Mesendoderm (in vitro differentiated cells): ENCODE data around the gene CFAP221.

Experiments
- DNase-seq: peaks from one replicate; pipeline ENCODE4 v3.0.0; 2013
- H2AK5ac ChIP-seq: 2 replicates; pipeline ENCODE4 v1.6.1; 2013; ENCODE audit warnings: low read length, inconsistent platforms
- H2BK120ac ChIP-seq: 2 replicates; pipeline ENCODE4 v1.6.1; 2013; ENCODE audit warnings: low read depth, mild to moderate bottlenecking, low read length, moderate library complexity, mixed read lengths
- H2BK15ac ChIP-seq: replicated peaks from 2 replicates; pipeline ENCODE4 v1.6.1; 2013; ENCODE audit warnings: low read depth, mild to moderate bottlenecking, moderate library complexity
- H2BK5ac ChIP-seq: 2 replicates; pipeline ENCODE4 v1.6.1; 2013; ENCODE audit warnings: low read length, inconsistent platforms
- H3K18ac ChIP-seq: 2 replicates; pipeline ENCODE4 v1.6.1; 2013; ENCODE audit warnings: mild to moderate bottlenecking, low read length, mixed read lengths
- H3K23ac ChIP-seq: one replicate; pipeline ENCODE4 v1.6.1; 2013; ENCODE audit warnings: low read length
- H3K27ac ChIP-seq: 2 replicates; pipeline ENCODE4 v1.5.1; 2013; ENCODE audit warnings: low read depth, mild to moderate bottlenecking, inconsistent platforms, low read length, moderate library complexity
- H3K27me3 ChIP-seq: 2 replicates; pipeline ENCODE4 v1.6.1; 2013; ENCODE audit warnings: low read length, control low read depth, mild to moderate bottlenecking, inconsistent platforms; ENCODE audit not compliant: insufficient read depth, poor library complexity
- H3K36me3 ChIP-seq: 2 replicates; pipeline ENCODE4 v1.6.1; 2013; ENCODE audit warnings: low read length, inconsistent platforms; ENCODE audit not compliant: control insufficient read depth, insufficient read depth
- H3K4ac ChIP-seq: one replicate; pipeline ENCODE4 v1.6.1; 2013; ENCODE audit warnings: low read depth, mild to moderate bottlenecking, low read length, moderate library complexity
- H3K4me1 ChIP-seq: 2 replicates; pipeline ENCODE4 v1.6.1; 2013; ENCODE audit warnings: low read depth, low read length, inconsistent platforms; ENCODE audit not compliant: control insufficient read depth
- H3K4me2 ChIP-seq: 2 replicates; pipeline ENCODE4 v1.6.1; 2013; ENCODE audit warnings: low read length
- H3K4me3 ChIP-seq: 2 replicates; pipeline ENCODE4 v1.5.1; 2013; ENCODE audit warnings: mild to moderate bottlenecking, low read length
- H3K56ac ChIP-seq: one replicate; pipeline ENCODE4 v1.6.1; 2013; ENCODE audit warnings: low read length
- H3K79me1 ChIP-seq: 2 replicates; pipeline ENCODE4 v1.6.1; 2013; ENCODE audit warnings: low read length, inconsistent platforms
- H3K79me2 ChIP-seq: 2 replicates; pipeline ENCODE4 v1.6.1; 2013; ENCODE audit warnings: mild to moderate bottlenecking, low read length; ENCODE audit not compliant: control insufficient read depth, insufficient read depth
- H3K9ac ChIP-seq: 2 replicates; pipeline ENCODE4 v1.6.1; 2013; ENCODE audit warnings: low read length, inconsistent platforms
- H4K5ac ChIP-seq: one replicate; pipeline ENCODE4 v1.6.1; 2013; ENCODE audit warnings: low read length
- H4K8ac ChIP-seq: one replicate; pipeline ENCODE4 v1.6.1; 2013; ENCODE audit warnings: low read depth, mild to moderate bottlenecking, control low read depth, low read length, moderate library complexity
- WGBS: extraction: QIAGEN DNeasy Blood & Tissue Kit; methylation state at CpG from one replicate; pipeline ENCODE4 v1.1.7; 2013; ENCODE audit warnings: low lambda C conversion rate, missing lambda C conversion rate; ENCODE audit not compliant: insufficient coverage; ENCODE audit errors: extremely low coverage; 5-methylcytosine and 5-hydroxymethylcytosine counted together

The CFAP221 gene

GRCh38 chr2:119579424-119580295 is 35.4 kb downstream of the CFAP221 start:
- Histone ChIP-seq H2BK15ac (no peak overlapping the region), H3K18ac (no peak overlapping the region), H2BK120ac (no peak overlapping the region), H4K8ac (no peak overlapping the region), H3K27me3 (no peaks in the 10 kb centered on the region), H3K4me1 (no peaks in the 10 kb centered on the region), H3K56ac (no peak overlapping the region), H3K23ac (no peak overlapping the region), H3K9ac (no peak overlapping the region), H3K36me3 (no peaks in the 10 kb centered on the region), H2BK5ac (no peak overlapping the region), H3K4me3 (no peak overlapping the region), H3K27ac (no peak overlapping the region), H3K79me1 (no peaks in the 10 kb centered on the region), H3K79me2 (no peaks in the 10 kb centered on the region), H3K4ac (no peak overlapping the region), H2AK5ac (no peak overlapping the region), H4K5ac (no peak overlapping the region), H3K4me2 (no peak overlapping the region)
- WGBS, result no CpG with 5 or more reads among the region's 7 CpGs
- no peak for DNase-seq

GRCh38 chr2:119580550-119581072 is 36.4 kb downstream of the CFAP221 start:
- Histone ChIP-seq H3K4me1 (no peaks in the 10 kb centered on the region), H2BK120ac (no peak overlapping the region), H3K4ac (no peak overlapping the region), H3K79me1 (no peaks in the 10 kb centered on the region), H3K36me3 (no peaks in the 10 kb centered on the region), H2BK15ac (no peak overlapping the region), H2AK5ac (no peak overlapping the region), H3K18ac (no peak overlapping the region), H3K4me3 (no peak overlapping the region), H2BK5ac (no peak overlapping the region), H3K27ac (no peak overlapping the region), H4K5ac (no peak overlapping the region), H3K56ac (no peak overlapping the region), H3K79me2 (no peaks in the 10 kb centered on the region), H3K9ac (no peak overlapping the region), H4K8ac (no peak overlapping the region), H3K23ac (no peak overlapping the region), H3K27me3 (no peaks in the 10 kb centered on the region), H3K4me2 (no peak overlapping the region)
- no peak for DNase-seq
- WGBS, result no CpG with 5 or more reads among the region's 4 CpGs

- no peaks in the 10 kb centered on the region for H3K79me2 ChIP-seq
- no peaks in the 10 kb centered on the region for H3K4me1 ChIP-seq
- DNase-seq, result no peak
- no peak overlapping the region for H3K9ac ChIP-seq
- no peaks in the 10 kb centered on the region for H3K79me1 ChIP-seq
- H3K36me3 ChIP-seq, result no peaks in the 10 kb centered on the region
- no peak overlapping the region for H4K8ac ChIP-seq
- no peak overlapping the region for H3K18ac ChIP-seq
- H4K5ac ChIP-seq, result no peak overlapping the region
- H3K4ac ChIP-seq, result no peak overlapping the region
- no peak overlapping the region for H3K27ac ChIP-seq
- H3K4me3 ChIP-seq, result no peak overlapping the region
- no peaks in the 10 kb centered on the region for H3K27me3 ChIP-seq
- no peak overlapping the region for H2BK15ac ChIP-seq
- H3K56ac ChIP-seq, result no peak overlapping the region
- no peak overlapping the region for H3K4me2 ChIP-seq
- no peak overlapping the region for H3K23ac ChIP-seq
- no peak overlapping the region for H2BK5ac ChIP-seq
- no peak overlapping the region for H2AK5ac ChIP-seq
- no peak overlapping the region for H2BK120ac ChIP-seq
These were observed 39.0 kb downstream of the CFAP221 start for GRCh38 chr2:119583291-119583690.

GRCh38 chr2:119584469-119584868 is 40.2 kb downstream of the CFAP221 start:
- Histone ChIP-seq H3K4me2 (no peak overlapping the region), H3K27me3 (no peaks in the 10 kb centered on the region), H3K79me1 (no peaks in the 10 kb centered on the region), H3K36me3 (no peaks in the 10 kb centered on the region), H3K23ac (no peak overlapping the region), H2BK15ac (no peak overlapping the region), H3K4ac (no peak overlapping the region), H3K79me2 (no peaks in the 10 kb centered on the region), H2BK120ac (no peak overlapping the region), H3K4me1 (no peaks in the 10 kb centered on the region), H4K8ac (no peak overlapping the region), H3K27ac (no peak overlapping the region), H3K4me3 (no peak overlapping the region), H3K56ac (no peak overlapping the region), H3K9ac (no peak overlapping the region), H3K18ac (no peak overlapping the region), H4K5ac (no peak overlapping the region), H2BK5ac (no peak overlapping the region), H2AK5ac (no peak overlapping the region)
- DNase-seq, result no peak

- Histone ChIP-seq H3K4me1 (no peaks in the 10 kb centered on the region), H2BK5ac (no peak overlapping the region), H3K79me2 (no peaks in the 10 kb centered on the region), H3K27me3 (no peaks in the 10 kb centered on the region), H3K9ac (no peak overlapping the region), H3K18ac (no peak overlapping the region), H3K4me3 (no peak overlapping the region), H3K4me2 (no peak overlapping the region), H3K23ac (no peak overlapping the region), H2AK5ac (no peak overlapping the region), H2BK120ac (no peak overlapping the region), H3K56ac (no peak overlapping the region), H3K79me1 (no peaks in the 10 kb centered on the region), H3K36me3 (no peaks in the 10 kb centered on the region), H3K27ac (no peak overlapping the region), H2BK15ac (no peak overlapping the region), H4K8ac (no peak overlapping the region), H4K5ac (no peak overlapping the region), H3K4ac (no peak overlapping the region)
- peak; percentile 10 for DNase-seq
- no CpG with 5 or more reads among the region's 3 CpGs for WGBS
These were observed 41.8 kb downstream of the CFAP221 start for GRCh38 chr2:119586085-119586484.

GRCh38 chr2:119590873-119591272 is 46.6 kb downstream of the CFAP221 start:
- no CpG with 5 or more reads among the region's 3 CpGs for WGBS
- no peak overlapping the region for H2BK5ac ChIP-seq
- no peak for DNase-seq
- H3K23ac ChIP-seq, result no peak overlapping the region
- no peaks in the 10 kb centered on the region for H3K79me2 ChIP-seq
- no peak overlapping the region for H3K4ac ChIP-seq
- H3K79me1 ChIP-seq, result no peaks in the 10 kb centered on the region
- no peak overlapping the region for H3K56ac ChIP-seq
- no peaks in the 10 kb centered on the region for H3K36me3 ChIP-seq
- no peak overlapping the region for H3K4me2 ChIP-seq
- H2BK120ac ChIP-seq, result no peak overlapping the region
- no peak overlapping the region for H2AK5ac ChIP-seq
- H3K9ac ChIP-seq, result no peak overlapping the region
- no peak overlapping the region for H3K18ac ChIP-seq
- no peak overlapping the region for H4K8ac ChIP-seq
- no peak overlapping the region for H4K5ac ChIP-seq
- H3K27me3 ChIP-seq, result no peaks in the 10 kb centered on the region
- no peaks in the 10 kb centered on the region for H3K4me1 ChIP-seq
- H2BK15ac ChIP-seq, result no peak overlapping the region
- no peak overlapping the region for H3K27ac ChIP-seq
- H3K4me3 ChIP-seq, result no peak overlapping the region
